HPDE6-E6E7 (cell line): Measurements from ENCODE around the gene SMYD3.

Source experiments
- DNase-seq: peaks from one replicate; pipeline ENCODE4 v3.0.0; 2011; ENCODE audit warnings: missing footprints; ENCODE audit errors: extremely low spot score

The SMYD3 gene

DNA sequence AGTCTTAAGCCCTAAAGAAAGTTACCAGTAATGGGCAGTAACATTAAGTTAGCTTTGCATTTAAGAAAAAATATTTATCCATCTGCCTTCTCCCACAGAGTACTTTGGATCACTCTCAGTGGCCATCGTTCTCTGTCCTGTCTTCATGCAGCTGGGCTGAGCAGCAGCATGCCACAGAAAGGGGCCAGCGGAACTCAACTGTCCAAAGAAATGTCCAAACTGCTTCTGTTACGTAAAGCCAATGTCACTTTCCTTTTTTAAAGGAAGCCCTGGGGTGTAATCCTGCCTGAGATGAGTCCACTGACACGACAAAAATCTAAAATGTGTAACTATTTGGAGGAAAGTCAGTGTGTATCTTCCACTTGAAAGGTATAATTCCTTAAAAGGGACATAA lies 291.6 kb downstream of the SMYD3 start:
- DNase-seq, result no peak

DNA sequence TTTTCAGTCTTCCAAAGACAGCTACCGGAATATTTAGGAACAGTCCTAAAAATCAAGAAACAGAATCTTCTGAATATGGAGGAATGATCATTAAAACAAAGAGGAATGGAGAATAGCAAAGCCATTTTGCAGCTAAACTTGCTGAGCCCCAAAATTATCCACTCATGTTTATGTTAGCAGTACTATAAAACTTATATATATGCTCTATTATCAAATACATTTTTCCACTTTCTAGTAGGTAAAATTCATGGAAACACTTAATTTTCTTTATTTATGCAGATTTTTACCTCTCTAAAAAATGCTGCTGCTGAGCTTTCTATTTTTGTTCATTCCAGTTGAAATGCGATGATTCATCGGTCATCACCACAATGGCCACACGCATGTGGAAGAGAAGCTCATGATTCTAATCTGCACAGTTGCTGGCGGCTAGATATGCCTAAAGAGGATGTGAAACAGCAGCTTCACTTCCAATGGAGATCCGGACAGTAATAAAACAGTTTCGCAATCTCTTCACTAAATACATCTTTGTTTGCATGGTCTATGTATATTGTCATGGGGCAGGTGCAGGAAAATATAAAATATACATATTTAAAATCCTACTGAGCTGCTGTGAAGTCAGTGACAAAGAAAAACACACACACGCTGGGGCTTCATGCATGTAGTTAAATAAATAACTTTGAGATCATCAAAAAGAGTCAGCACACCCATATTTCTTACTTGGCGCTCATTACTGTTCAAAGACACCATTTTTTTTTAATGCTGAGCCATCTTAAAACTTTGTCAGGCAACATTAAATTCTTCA lies 292.2 kb downstream of the SMYD3 start:
- peak; percentile 20 for DNase-seq

DNA sequence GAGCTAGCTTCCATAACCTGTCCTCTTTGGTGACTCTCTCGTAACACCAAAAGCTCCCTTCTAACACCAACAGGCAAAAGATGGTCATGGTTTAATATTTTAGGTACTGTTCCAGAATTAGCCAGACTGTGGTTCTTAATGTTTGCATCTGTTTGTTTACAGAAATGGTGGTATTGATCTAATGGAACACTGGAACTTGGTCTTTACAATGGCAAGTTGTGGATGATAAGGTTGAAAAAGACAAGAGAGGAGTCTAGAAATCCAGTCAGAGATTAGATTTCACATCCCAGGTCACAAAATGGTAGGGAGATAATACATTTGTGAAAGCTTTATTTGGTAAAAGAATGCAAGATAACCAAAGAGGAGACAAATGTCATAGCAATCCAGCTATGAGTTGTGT lies 293.1 kb downstream of the SMYD3 start:
- DNase-seq, result no peak

DNA sequence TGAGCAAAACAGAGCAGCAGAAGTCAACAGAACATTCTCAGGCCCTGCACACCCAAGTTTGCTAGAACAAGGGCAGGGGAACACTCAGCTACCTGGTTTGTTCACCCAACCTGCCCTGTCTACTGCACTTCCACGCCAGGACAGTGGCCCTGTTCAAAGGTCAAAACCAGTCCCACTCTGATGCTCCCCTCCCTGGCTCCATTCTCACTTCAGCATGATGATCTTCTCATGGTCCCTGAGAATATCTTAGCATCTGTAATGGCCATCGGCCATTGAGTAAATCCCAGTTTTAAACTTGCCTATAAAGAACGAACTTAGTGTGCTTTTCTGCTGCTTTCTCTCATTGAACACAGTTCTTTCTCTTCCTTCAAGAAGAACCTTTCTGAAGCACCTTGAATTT lies 293.6 kb downstream of the SMYD3 start:
- DNase-seq, result no peak

DNA sequence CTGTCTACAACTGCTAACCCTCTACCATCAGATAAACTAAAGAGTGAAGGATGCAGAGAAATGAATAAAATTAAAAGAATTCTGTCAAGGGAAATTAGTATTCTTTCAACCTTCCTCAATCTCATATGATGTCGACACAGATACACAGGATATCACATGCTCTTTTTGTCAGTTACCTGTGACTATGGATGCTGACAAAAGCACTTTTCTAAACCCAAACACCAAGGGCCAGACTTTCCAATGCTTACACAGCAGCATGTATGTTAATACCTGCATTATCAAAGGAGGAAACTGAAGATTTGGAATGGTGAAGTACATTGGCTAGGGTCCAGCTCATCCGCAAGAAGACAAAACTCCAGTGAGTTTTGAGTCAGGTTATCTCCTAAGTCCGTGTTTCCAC lies 294.0 kb downstream of the SMYD3 start:
- DNase-seq, result no peak

DNA sequence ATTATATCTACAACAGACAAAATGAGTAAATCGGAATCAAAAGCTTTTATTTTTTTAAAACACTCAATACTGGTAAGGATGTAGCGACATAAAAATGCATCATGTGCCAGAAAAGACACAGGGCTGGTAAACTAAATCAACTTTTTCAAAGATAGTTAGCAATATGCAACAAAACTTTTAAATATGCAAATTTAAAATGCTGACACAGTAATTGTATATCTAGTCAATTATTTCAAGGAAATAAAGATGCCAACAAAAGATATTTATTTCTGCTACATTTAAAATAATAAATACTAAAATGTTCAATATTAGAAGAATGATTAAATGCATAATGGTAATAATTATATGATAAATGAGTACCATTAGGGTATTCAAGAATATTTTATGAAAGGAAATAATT lies 295.1 kb downstream of the SMYD3 start:
- no peak for DNase-seq

DNA sequence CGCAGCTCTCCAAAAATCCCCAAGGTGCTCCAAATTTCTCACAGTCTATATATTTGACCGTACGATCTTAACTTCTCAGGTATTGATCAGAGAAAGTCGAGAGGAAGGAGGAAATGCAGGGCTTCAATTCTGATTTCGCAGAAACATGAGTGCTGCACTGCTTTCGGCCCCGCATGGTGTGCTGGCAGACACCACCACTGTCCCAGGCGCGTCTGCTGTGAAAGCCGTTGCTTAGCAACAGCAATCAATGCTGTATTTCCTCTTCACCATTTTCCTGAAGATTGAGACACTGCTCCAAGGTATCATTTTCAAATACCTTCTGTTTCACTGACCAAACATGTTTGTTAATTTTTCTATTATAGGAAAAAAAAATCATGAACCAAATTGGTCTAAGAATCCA lies 296.3 kb downstream of the SMYD3 start:
- no peak for DNase-seq

DNA sequence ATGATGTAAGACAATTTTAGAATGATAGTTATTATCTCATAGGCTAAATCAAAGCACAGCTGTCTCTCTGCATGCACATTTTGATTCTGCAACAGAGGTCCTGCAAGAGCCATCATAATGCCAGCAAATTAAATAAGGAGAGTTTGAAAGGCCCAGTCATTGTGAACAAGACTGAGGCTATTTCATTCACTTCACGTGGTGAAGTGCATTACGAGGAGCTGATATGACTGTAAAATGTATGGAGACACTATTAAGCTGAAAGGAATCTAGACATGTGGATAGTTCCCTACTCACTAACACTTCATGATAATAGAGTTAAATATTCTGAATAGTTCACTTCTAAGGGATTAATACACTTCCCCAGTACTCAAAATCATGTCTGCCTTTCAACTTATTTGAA lies 299.0 kb downstream of the SMYD3 start:
- no peak for DNase-seq

DNA sequence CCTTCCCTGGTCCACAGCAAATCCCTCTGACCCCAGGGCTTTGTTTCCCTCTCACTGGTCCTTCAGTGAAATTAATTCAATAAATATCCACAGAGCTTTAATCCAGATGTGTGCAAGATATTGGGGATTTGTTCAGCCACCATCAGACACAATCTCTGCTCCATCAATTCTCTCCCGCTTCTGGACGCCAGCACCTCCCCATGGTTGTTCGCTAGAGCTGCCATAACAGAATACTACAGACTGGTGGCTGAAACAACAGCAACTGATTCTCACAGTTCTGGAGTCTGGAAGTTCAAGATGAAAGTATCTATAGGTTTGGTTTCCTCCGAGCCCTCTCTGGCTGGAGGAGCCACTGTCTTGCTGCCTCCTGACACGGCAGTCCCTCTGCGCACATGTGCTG lies 303.9 kb downstream of the SMYD3 start:
- no peak for DNase-seq

DNA sequence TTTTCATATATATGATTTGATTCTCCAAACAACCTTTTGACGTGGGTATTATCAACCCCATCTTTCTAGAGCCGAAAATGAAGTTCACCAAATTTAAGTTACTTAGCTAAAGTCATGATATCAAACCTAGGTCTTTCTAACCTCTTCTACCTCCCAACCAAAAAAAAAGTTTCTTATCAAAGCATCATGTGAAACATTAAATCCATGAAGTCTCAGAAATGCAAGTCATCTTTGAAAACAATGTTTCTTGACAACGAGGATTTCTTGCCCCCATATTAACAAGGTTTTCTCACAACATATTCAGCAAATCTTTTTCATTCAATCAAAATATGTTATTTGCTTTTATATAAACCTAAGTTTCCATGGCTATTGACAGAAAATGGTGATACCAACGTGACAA lies 306.3 kb downstream of the SMYD3 start:
- no peak for DNase-seq

DNA sequence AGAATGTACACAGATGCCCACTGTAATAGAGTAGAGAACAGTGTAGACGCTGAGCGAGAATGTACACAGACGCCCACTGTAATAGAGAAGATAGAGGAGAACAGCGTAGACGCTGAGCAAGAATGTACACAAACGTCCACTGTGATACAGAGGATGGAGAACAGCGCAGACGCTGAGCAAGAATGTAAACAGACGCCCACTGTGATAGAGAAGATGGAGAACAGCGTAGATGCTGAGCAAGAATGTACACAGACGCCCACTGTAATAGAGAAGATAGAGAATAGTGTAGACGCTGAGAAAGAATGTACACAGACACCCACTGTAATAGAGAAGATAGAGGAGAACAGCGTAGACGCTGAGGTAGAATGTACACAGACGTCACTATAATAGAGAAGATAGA lies 306.9 kb downstream of the SMYD3 start:
- no peak for DNase-seq

DNA sequence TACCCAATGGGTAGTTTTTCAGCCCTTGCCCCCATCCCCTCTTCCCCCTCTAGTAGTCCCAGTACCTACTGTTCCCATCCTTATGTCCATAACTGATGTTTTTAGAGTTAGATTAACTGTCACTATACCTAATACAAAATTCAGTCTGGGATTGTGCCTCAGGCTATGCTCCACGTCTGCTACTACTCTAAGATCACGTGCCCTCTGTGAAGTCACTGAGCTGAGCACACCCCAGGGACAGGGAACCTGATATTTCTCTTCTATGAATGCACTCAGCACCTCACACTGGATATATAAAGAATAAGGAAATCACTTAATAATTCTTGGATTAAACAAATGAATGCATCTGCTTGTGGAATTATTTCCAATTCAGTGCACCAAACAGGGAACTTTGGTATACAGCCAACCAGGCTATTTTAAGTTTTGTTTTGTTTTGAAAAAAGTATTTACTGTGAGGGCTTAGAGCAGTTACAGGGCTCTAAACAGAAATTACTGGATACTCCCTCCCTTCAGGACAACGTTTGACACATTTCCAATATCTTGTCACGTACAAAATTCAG lies 307.9 kb downstream of the SMYD3 start:
- DNase-seq, result no peak

DNA sequence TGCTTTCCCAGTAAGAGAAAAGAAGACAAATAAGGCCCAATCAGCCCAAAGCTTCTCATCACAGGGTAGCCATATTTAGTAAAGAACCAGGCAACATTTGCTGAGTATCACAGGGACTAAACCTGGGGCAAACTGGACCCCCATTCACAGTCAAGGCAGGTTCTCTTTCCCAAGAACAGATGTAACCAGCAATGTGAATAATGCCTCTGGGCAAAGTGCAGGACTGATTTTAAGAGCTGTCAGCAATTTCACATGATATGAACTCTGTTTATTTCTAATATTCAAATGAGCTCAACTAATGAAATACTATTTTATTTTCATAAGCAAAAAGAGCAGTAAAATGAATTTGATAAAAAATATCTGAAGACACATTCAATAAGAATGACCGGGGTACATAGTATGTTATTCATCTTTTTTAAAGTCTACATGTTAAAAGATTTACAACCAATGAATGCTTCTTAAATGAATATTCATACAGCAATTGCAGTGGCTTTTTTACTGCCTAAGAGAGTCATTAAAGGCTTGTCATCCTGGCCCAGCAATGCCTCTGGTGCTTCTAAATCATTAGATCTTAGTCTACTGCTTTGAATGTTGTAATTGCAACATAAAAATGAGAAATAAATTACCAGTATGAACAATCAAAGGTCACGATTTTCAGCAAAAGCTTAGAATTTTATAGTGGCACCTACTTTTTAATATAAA lies 308.8 kb downstream of the SMYD3 start:
- no peak for DNase-seq

DNA sequence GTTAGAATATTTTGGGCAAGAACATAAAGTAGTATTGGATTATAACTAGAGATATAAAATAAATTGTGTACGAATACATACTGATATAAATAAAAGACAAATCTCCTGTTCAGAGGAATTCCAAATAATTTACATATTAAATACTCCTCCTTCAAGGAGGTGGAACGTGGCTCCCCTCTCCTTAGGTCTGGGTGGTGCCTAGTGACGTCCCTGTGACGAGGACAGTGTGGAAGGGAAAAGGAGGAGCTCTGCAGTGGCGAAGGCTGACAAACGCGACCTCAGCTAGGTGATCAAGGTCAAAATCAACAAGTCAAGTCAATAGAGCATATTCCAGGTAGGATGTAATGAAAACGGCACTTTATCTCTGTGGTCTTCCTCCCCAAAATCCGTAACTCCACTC lies 310.0 kb downstream of the SMYD3 start:
- DNase-seq, result no peak

DNA sequence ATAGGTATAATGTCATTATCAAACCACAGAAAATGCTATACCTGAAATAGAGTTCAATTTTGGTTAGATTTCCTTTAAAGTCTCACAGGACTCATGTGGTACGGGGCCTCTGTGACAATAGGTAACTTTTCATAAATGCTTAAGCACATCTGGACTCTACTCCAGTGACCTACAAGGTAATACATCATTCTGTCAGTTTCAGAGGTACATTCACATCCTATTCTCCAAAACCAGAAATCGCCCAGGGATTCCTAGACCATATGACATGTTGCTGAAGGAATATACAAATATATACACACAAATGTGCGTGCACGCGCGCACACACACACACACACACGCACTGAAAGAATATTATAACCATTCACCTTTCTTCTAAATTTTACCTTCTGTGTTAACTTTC lies 311.8 kb downstream of the SMYD3 start:
- no peak for DNase-seq

DNA sequence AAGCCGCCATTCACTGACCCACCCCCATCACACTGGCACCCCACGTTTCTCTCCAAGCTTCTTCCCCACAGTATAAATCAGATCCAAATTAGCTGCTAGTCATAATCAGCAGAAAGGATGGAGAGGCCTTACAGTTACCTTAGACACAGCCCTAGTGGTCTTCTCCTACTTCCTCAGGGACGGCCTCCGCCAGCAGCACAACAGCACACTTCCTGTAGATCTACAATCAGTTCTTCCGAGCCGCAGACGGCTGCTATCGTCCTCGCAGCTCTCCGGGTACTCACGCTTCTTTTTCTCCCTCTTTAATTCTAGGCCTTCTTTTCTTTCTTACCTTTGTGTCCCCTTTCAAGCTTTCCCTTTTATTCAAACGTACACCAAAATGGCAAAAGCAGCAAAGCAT lies 313.5 kb downstream of the SMYD3 start:
- no peak for DNase-seq

DNA sequence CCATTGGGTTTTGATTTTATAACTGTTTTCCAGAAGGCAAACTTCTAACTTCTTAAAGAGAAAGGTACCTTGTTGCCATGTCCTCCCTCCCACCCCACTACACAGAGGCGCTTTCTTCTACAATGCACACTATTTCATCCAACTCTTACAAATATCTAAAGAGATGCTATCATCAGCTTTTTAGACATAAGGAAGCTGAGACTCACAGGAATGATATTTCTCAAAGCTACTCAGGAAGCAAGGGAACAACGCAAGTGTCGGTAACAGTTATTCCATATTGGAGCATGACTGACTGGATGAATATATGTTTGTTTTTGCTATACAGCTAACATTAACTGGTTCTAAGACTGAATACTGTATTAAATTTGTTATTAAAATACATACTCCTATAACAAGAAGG lies 318.0 kb downstream of the SMYD3 start:
- no peak for DNase-seq

DNA sequence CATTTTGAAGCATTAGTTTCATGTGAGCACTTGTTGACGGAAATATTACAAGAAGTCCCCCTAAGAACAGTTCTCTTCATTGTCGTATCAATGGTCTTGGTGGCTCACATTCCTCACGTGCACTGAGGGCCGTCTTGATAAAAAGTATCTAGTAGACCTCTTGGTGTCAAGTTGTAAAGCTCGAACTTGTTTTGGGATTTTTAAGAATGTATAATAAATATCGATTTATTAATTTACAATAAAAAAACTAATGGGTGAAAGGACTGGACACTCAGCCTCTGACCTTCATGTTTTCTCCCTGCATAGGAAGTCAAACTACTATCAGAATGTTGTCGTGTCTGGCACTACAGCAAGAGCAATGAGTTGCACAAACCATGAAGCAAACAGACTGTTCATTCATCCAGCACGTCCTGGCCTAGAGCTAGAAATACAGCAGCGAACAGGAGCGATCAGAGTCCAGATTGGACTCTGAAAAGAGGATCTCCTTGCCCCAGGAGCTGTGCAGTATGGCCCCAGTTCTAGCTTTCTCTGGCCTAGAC lies 319.2 kb downstream of the SMYD3 start:
- no peak for DNase-seq

DNA sequence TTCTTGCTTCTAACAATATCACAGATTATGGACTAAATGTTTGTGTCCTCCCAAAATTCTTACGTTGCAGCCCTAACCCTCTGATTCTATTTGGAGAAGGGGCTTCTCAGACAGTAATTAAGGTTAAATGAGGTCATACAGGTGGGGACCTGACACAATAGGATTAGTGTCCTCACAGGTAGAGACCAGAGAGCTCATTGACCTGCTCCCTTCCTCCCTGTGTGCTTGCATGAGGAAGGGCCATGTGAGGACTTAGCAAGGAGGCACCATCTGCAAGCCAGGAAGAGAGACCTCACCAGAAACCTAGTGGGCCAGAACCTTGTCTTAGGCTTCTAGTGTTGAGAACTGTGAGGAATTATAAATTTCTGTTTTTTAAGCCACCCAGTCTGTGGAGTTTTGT lies 322.6 kb downstream of the SMYD3 start:
- no peak for DNase-seq

DNA sequence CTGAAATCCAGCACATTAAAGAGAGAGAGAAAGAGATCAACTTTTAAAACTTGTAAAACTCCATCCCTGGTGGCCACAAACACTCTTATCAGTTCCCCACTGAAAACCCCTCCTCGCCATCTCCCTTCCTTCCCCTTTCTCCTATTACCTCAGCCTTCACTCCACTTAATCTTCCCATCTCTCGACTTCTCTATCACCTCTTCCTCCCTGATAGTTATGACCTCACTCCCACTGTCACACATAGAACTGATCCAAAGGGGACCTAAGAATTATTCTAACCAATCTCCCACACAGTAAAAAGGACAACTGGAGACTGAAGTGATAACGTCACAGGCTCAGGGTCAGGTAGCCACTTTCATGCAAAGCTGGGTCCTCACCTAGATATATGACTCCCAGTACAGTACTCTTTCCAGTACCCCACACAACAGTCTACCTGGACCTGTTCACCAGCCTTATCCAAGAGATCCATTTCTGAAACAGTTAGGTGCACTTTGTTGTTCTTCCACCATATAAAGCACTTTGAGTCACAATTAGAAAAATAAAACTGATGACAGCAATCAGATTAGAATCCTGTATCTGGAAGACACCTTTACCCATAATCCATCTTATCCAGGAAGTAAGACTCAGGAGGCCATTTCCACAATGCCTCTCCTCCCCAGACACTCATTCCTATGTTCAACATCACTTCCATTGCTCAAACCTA lies 324.8 kb downstream of the SMYD3 start:
- DNase-seq, result no peak

DNA sequence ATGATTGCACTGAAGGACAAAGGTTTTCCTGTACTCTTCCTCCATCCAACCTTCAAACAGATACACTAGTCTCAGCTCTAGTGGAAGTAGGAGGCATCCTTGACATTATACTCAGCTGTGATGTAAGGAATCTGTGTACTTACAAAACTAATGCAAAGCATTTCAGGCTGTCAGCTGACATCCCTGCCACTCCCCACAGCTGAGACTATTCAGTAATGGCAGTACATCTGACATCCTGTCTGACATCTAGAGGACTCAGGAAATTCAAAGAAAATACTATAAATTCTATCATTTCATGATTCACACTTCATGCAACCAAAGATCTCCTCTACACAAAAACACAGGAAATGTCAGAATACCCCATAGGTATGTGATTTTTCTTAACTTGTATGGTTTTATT lies 325.8 kb downstream of the SMYD3 start:
- DNase-seq, result no peak

DNA sequence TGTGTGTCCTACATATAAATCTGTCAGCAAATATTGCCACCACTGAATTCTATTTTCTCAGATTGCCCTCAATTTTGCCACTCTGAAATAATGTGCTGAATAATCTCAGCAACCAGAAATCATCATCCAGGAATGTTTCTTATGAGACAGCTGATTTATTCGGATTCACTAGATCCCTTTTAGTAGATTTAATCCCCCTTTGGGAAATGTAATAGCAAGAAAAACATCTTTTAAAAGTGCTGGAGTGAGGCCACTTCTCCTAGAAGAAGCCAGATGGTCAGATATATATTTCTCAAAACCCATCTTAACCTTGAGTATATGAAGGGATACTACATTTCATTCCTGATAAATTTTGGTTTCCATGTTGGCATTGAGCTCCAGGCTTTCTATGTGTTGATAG lies 327.7 kb downstream of the SMYD3 start:
- no peak for DNase-seq
